Neural cell (in vitro differentiated cells): Measurements from ENCODE around the gene OR5B21. TPM values are rescaled to one million over a fixed set of nuclear protein-coding genes. Genes with fewer than 3 reads are reported as not detected.

Experiments used
- H2AFZ ChIP-seq: fragments of 200-600, 300-800 bp; sonication (generic), shearing (Covaris generic); 2 replicates; pipeline ENCODE4 v1.6.0; 2014; ENCODE audit warnings: low read depth, mild to moderate bottlenecking, antibody characterized with exemption, low read length, moderate library complexity
- H3F3A ChIP-seq: fragments of 200-600 bp; shearing (Covaris generic); 2 replicates; pipeline ENCODE4 v1.6.1; 2016; ENCODE audit warnings: mild to moderate bottlenecking, moderate library complexity, mixed read lengths, antibody characterized with exemption, low read length; ENCODE audit not compliant: insufficient read depth, poor library complexity, severe bottlenecking
- H3K27ac ChIP-seq: fragments of 200-600, 300-800 bp; sonication (generic), shearing (Covaris generic); 2 replicates; pipeline ENCODE4 v1.5.1; 2014; ENCODE audit warnings: mild to moderate bottlenecking, low read length, moderate library complexity
- H3K27me3 ChIP-seq: fragments of 300-800, 200-600 bp; sonication (generic), shearing (Covaris generic); 2 replicates; pipeline ENCODE4 v1.6.0; 2014; ENCODE audit warnings: mild to moderate bottlenecking, low read depth, low read length, moderate library complexity; ENCODE audit not compliant: insufficient read depth
- H3K36me3 ChIP-seq: fragments of 300-800, 200-600 bp; sonication (generic), shearing (Covaris generic); 2 replicates; pipeline ENCODE4 v1.5.1; 2014; ENCODE audit warnings: mild to moderate bottlenecking, antibody characterized with exemption, low read length, moderate library complexity; ENCODE audit not compliant: insufficient read depth
- H3K4me2 ChIP-seq: fragments of 300-800, 200-600 bp; sonication (generic), shearing (Covaris generic); 2 replicates; pipeline ENCODE4 v1.6.0; 2014; ENCODE audit warnings: mild to moderate bottlenecking, low read length
- H3K4me3 ChIP-seq: fragments of 300-800, 200-600 bp; sonication (generic), shearing (Covaris generic); 2 replicates; pipeline ENCODE4 v1.5.1; 2014; ENCODE audit warnings: mild to moderate bottlenecking, low read length, moderate library complexity
- H3K79me2 ChIP-seq: fragments of 200-600 bp; shearing (Covaris generic); replicated peaks from 2 replicates; pipeline ENCODE4 v1.6.0; 2014; ENCODE audit warnings: mild to moderate bottlenecking, low read length, moderate library complexity; ENCODE audit not compliant: insufficient read depth
- H3K9ac ChIP-seq: fragments of 300-800, 200-600 bp; sonication (generic), shearing (Covaris generic); 2 replicates; pipeline ENCODE4 v1.6.1; 2016; ENCODE audit warnings: mild to moderate bottlenecking, low read length, mixed read lengths
- H3K9me2 ChIP-seq: fragments of 200-600 bp; shearing (Covaris generic); 2 replicates; pipeline ENCODE4 v1.6.1; 2016; ENCODE audit warnings: mild to moderate bottlenecking, low read length, mixed read lengths; ENCODE audit not compliant: insufficient read depth
- H3K9me3 ChIP-seq: fragments of 200-600, 300-800 bp; sonication (generic), shearing (Covaris generic); 2 replicates; pipeline ENCODE4 v1.6.1; 2016; ENCODE audit warnings: mild to moderate bottlenecking, mixed run types, low read length, moderate library complexity, mixed read lengths
- H4K20me1 ChIP-seq: fragments of 200-600 bp; shearing (Covaris generic); 2 replicates; pipeline ENCODE4 v1.6.1; 2016; ENCODE audit warnings: mild to moderate bottlenecking, mixed run types; ENCODE audit not compliant: insufficient read depth
- EP300 ChIP-seq: fragments of 450-650 bp; conservative IDR thresholded peaks from 2 replicates; pipeline ENCODE4 v1.6.1; 2014; ENCODE audit warnings: antibody characterized with exemption, mild to moderate bottlenecking, moderate library complexity; ENCODE audit not compliant: poor library complexity, severe bottlenecking
- EZH2 ChIP-seq: fragments of 200-600, 300-800 bp; shearing (Covaris generic), sonication (generic); IDR thresholded peaks from 2 replicates; pipeline ENCODE4 v1.6.1; 2014; ENCODE audit warnings: antibody characterized with exemption, low read length, borderline replicate concordance, mild to moderate bottlenecking; ENCODE audit not compliant: insufficient read depth, poor library complexity, severe bottlenecking
- MXI1 ChIP-seq: fragments of 450-650 bp; conservative IDR thresholded peaks from 2 replicates; pipeline ENCODE4 v1.6.1; 2014; ENCODE audit warnings: antibody characterized with exemption, mild to moderate bottlenecking; ENCODE audit not compliant: poor library complexity, severe bottlenecking
- POLR2AphosphoS5 ChIP-seq: IDR thresholded peaks from 2 replicates; pipeline ENCODE4 v1.6.1; 2012
- RAD21 ChIP-seq: fragments of 450-650 bp; conservative IDR thresholded peaks from 2 replicates; pipeline ENCODE4 v1.6.1; 2014; ENCODE audit warnings: antibody characterized with exemption, mild to moderate bottlenecking, moderate library complexity
- SMC3 ChIP-seq: fragments of 450-650 bp; conservative IDR thresholded peaks from 2 replicates; pipeline ENCODE4 v1.6.1; 2014; ENCODE audit warnings: antibody characterized with exemption, mild to moderate bottlenecking, moderate library complexity; ENCODE audit not compliant: poor library complexity
- TAF1 ChIP-seq: IDR thresholded peaks from 2 replicates; pipeline ENCODE4 v1.6.1; 2012; ENCODE audit warnings: low read depth
- polyA minus RNA-seq: library from RNA; depleted of rRNA, polyadenylated mRNA; stranded (reverse); fragments of >200 nt; gene quantifications from 2 replicates; pipeline ENCODE4 v1.2.3, GENCODE V29; 2014
- polyA plus RNA-seq: library from polyadenylated mRNA; depleted of rRNA; stranded (reverse); fragments of >200 nt; gene quantifications from 2 replicates; pipeline ENCODE4 v1.2.3, GENCODE V29; 2014
- TF ChIP-seq, protein P1 (sequence below): IDR thresholded peaks from 2 replicates; pipeline ENCODE4 v1.6.1; 2012; ENCODE audit warnings: borderline replicate concordance
- TF ChIP-seq, protein P2 (sequence below): fragments of 450-650 bp; IDR thresholded peaks from 2 replicates; pipeline ENCODE4 v1.5.1; 2014; ENCODE audit warnings: antibody characterized with exemption, mild to moderate bottlenecking, moderate library complexity; ENCODE audit not compliant: poor library complexity, severe bottlenecking

The OR5B21 gene
- polyA plus RNA-seq (not detected in 2 replicates), polyA minus RNA-seq (not detected in 2 replicates)

DNA sequence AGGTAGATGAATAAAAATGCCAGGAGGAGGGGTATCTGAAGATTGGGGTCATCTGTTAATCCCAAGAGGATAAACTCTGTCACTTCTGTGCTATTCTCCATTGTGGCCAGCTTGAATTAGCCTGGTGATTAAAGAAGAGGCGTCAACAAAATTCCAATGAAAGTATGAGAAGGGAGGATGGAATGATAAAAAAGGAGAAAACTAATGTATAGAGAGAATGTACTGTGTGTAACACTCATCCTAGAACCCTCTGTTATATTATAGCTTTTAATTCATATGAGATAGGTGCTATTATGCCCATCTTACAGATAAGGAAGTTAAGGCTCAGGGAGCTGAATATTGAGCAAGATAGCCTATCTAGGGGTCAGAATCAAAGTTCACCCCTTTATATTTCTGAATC is at the start of gene OR5B21:
TSS of gene OR5B21 (minus strand) at position 101 of the 400 bp plus-strand sequence. CDS start at position 101, 0 bp downstream.
- Histone ChIP-seq H3K27ac (no peak within 1 kb of the TSS), H3K9ac (no peak within 1 kb of the TSS), H3K4me3 (no peak within 1 kb of the TSS), H3K27me3 (no peaks in the 10 kb centered on the region), H3K79me2 (no peaks in the 10 kb centered on the region), H3K4me2 (no peak within 1 kb of the TSS), H3F3A (no peaks in the 10 kb centered on the region), H4K20me1 (no peaks in the 10 kb centered on the region), H2AFZ (no peak within 1 kb of the TSS), H3K9me3 (no peaks in the 10 kb centered on the region), H3K36me3 (no peaks in the 10 kb centered on the region), H3K9me2 (no peaks in the 10 kb centered on the region)
- TF ChIP-seq RAD21 (no peak), TAF1 (no peak), SMC3 (no peak), EP300 (no peak), MXI1 (no peak), EZH2 (no peak), POLR2AphosphoS5 (no peak)
- TF ChIP-seq, protein P1, sequence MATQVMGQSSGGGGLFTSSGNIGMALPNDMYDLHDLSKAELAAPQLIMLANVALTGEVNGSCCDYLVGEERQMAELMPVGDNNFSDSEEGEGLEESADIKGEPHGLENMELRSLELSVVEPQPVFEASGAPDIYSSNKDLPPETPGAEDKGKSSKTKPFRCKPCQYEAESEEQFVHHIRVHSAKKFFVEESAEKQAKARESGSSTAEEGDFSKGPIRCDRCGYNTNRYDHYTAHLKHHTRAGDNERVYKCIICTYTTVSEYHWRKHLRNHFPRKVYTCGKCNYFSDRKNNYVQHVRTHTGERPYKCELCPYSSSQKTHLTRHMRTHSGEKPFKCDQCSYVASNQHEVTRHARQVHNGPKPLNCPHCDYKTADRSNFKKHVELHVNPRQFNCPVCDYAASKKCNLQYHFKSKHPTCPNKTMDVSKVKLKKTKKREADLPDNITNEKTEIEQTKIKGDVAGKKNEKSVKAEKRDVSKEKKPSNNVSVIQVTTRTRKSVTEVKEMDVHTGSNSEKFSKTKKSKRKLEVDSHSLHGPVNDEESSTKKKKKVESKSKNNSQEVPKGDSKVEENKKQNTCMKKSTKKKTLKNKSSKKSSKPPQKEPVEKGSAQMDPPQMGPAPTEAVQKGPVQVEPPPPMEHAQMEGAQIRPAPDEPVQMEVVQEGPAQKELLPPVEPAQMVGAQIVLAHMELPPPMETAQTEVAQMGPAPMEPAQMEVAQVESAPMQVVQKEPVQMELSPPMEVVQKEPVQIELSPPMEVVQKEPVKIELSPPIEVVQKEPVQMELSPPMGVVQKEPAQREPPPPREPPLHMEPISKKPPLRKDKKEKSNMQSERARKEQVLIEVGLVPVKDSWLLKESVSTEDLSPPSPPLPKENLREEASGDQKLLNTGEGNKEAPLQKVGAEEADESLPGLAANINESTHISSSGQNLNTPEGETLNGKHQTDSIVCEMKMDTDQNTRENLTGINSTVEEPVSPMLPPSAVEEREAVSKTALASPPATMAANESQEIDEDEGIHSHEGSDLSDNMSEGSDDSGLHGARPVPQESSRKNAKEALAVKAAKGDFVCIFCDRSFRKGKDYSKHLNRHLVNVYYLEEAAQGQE, result no peak
- TF ChIP-seq, protein P2, sequence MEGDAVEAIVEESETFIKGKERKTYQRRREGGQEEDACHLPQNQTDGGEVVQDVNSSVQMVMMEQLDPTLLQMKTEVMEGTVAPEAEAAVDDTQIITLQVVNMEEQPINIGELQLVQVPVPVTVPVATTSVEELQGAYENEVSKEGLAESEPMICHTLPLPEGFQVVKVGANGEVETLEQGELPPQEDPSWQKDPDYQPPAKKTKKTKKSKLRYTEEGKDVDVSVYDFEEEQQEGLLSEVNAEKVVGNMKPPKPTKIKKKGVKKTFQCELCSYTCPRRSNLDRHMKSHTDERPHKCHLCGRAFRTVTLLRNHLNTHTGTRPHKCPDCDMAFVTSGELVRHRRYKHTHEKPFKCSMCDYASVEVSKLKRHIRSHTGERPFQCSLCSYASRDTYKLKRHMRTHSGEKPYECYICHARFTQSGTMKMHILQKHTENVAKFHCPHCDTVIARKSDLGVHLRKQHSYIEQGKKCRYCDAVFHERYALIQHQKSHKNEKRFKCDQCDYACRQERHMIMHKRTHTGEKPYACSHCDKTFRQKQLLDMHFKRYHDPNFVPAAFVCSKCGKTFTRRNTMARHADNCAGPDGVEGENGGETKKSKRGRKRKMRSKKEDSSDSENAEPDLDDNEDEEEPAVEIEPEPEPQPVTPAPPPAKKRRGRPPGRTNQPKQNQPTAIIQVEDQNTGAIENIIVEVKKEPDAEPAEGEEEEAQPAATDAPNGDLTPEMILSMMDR, result no peak

DNA sequence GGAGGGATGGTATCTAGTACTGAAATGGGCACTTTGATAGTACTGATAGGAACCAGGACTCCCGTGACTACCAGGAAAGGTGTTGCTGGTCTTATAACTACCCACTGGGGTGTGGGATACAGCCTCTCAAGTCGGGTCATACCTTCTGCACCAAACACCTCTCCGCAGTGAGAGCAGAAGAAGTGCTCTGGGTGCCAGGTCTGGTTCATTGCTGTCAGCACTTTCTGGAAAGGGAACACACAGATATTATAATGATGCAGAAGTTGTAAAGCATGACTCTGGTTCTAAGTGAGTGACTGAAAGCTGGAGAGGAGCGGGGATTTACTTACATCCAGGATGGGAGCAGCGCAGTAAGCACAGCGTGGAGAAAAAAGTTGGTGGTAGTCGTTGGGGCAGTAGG is 41.7 kb upstream of the OR5B21 start:
- Histone ChIP-seq H3F3A (no peaks in the 10 kb centered on the region), H3K4me3 (no peak overlapping the region), H3K9ac (no peak overlapping the region), H3K4me2 (no peak overlapping the region), H4K20me1 (no peaks in the 10 kb centered on the region), H3K9me3 (no peaks in the 10 kb centered on the region), H3K79me2 (no peaks in the 10 kb centered on the region), H3K36me3 (peaks cover 8% of the 10 kb centered on the region), H3K9me2 (no peaks in the 10 kb centered on the region), H2AFZ (no peak overlapping the region), H3K27ac (no peak overlapping the region), H3K27me3 (no peaks in the 10 kb centered on the region)
- no peak for TF ChIP-seq EZH2
- TF ChIP-seq POLR2AphosphoS5, result no peak
- TF ChIP-seq TAF1, result no peak
- TF ChIP-seq RAD21, result no peak
- TF ChIP-seq EP300, result no peak
